AG04450 (cell line): ENCODE data around the gene KPTN. TPM values are rescaled to one million over a fixed set of nuclear protein-coding genes. Genes with fewer than 3 reads are reported as not detected.

Source experiments
- CTCF ChIA-PET: fragments of 300-600, 350-600 bp; formaldehyde crosslinking; extraction: SDS; loops from one replicate; lab custom pipeline; 2022; ENCODE audit warnings: antibody characterized with exemption, inconsistent platforms; lab: Charles Lee
- POLR2A ChIA-PET: fragments of 350-600 bp; formaldehyde crosslinking; extraction: SDS; loops from one replicate; lab custom pipeline; 2021; ENCODE audit warnings: antibody characterized with exemption, inconsistent platforms; lab: Yijun Ruan, JAX
- DNase-seq: peaks from one replicate; pipeline ENCODE4 v3.0.0-alpha.2; 2011; ENCODE audit warnings: low read depth, low spot score
- H3K27ac ChIP-seq: one replicate; pipeline ENCODE4 v1.5.1; 2012; ENCODE audit warnings: low read depth, low read length, control low read depth
- H3K27me3 ChIP-seq: one replicate; pipeline ENCODE4 v1.6.0; 2012; ENCODE audit warnings: low read length; ENCODE audit not compliant: control insufficient read depth, insufficient read depth
- H3K4me3 ChIP-seq: 2 replicates; pipeline ENCODE4 v1.5.1; 2011; ENCODE audit warnings: mild to moderate bottlenecking, low read depth, low read length, control low read depth
- H3K9me3 ChIP-seq: 2 replicates; pipeline ENCODE4 v1.5.1; 2012; ENCODE audit warnings: low read length; ENCODE audit not compliant: control insufficient read depth, insufficient read depth
- CTCF ChIP-seq: IDR thresholded peaks from 2 replicates; pipeline ENCODE4 v1.5.1; 2011; ENCODE audit warnings: low read depth, low read length, control low read depth, inconsistent platforms
- polyA plus RNA-seq: library from polyadenylated mRNA; depleted of rRNA; stranded (reverse); fragments of >200 nt; gene quantifications from 2 replicates; pipeline ENCODE4 v1.2.3, GENCODE V29; 2011

The KPTN gene
- polyA plus RNA-seq, 1 experiment: 5.7 TPM

- no peak for DNase-seq
- POLR2A ChIA-PET: interaction anchor here (0.6 to 1.0 kb wide), 3 partner anchors 17 to 78 kb away, joined by 4 to 7 read pairs (median 5); no protein-coding TSS in a partner anchor
- Histone ChIP-seq H3K27ac (no peak overlapping the region), H3K27me3 (peaks cover 68% of the 10 kb centered on the region), H3K4me3 (no peak overlapping the region), H3K9me3 (peaks cover 9% of the 10 kb centered on the region)
- CTCF ChIA-PET: interaction anchor here (1.0 to 1.4 kb wide), 5 partner anchors 11 to 267 kb away, joined by 3 to 5 read pairs (median 3); partner anchors contain the start of gene NAPA
- TF ChIP-seq CTCF: no peak
These were observed 38.5 kb downstream of the KPTN start for GRCh38 chr19:47445527-47445926.

GRCh38 chr19:47444388-47444821 is 39.6 kb downstream of the KPTN start:
- ChIA-PET CTCF (interaction anchor here (1.0 to 1.1 kb wide), 2 partner anchors 10 to 39 kb away, joined by 3 read pairs; no protein-coding TSS in a partner anchor), POLR2A (no interaction called here)
- Histone ChIP-seq H3K27ac (no peak overlapping the region), H3K9me3 (peaks cover 9% of the 10 kb centered on the region), H3K4me3 (no peak overlapping the region), H3K27me3 (peaks cover 58% of the 10 kb centered on the region)
- no peak for DNase-seq
- no peak for TF ChIP-seq CTCF

GRCh38 chr19:47443331-47443730 is 40.7 kb downstream of the KPTN start:
- Histone ChIP-seq H3K27ac (no peak overlapping the region), H3K27me3 (peaks cover 53% of the 10 kb centered on the region), H3K9me3 (peaks cover 9% of the 10 kb centered on the region), H3K4me3 (no peak overlapping the region)
- DNase-seq: no peak
- ChIA-PET CTCF (no interaction called here), POLR2A (no interaction called here)
- no peak for TF ChIP-seq CTCF

- no peak for TF ChIP-seq CTCF
- ChIA-PET POLR2A (no interaction called here), CTCF (interaction anchor here (1.0 to 9.0 kb wide), 4 partner anchors 11 to 269 kb away, joined by 3 to 212 read pairs (median 8); partner anchors contain the start of gene EHD2)
- no peak for DNase-seq
- no peak overlapping the region for H3K27ac ChIP-seq
- H3K27me3 ChIP-seq: peaks cover 24% of the 10 kb centered on the region
- H3K9me3 ChIP-seq: no peaks in the 10 kb centered on the region
- no peak overlapping the region for H3K4me3 ChIP-seq
These were observed 45.2 kb downstream of the KPTN start for GRCh38 chr19:47438793-47439220.

GRCh38 chr19:47437500-47437899 is 46.5 kb downstream of the KPTN start:
- H3K27ac ChIP-seq: no peak overlapping the region
- no peak overlapping the region for H3K4me3 ChIP-seq
- ChIA-PET CTCF (interaction anchor here (0.8 to 9.0 kb wide), 6 partner anchors 10 to 270 kb away, joined by 3 to 212 read pairs (median 12); partner anchors contain the start of genes EHD2 and KPTN), POLR2A (no interaction called here)
- no peak for DNase-seq
- H3K27me3 ChIP-seq: peaks cover 16% of the 10 kb centered on the region
- no peaks in the 10 kb centered on the region for H3K9me3 ChIP-seq
- TF ChIP-seq CTCF: no peak
